Measurements from ENCODE around the gene GNAI1. TPM values are rescaled to one million over a fixed set of nuclear protein-coding genes. Genes with fewer than 3 reads are reported as not detected.

Gene GNAI1
- total RNA-seq, 1 donor from 2014 or later = 132 TPM

GRCh38 chr7:80182630-80183276, 48.1 kb downstream of the GNAI1 start:
- Mint-ChIP-seq H3K4me3 (ENCODE audit: unreplicated experiment) (no peak overlapping the region), H3K27me3 (ENCODE audit: unreplicated experiment) (peaks cover 7% of the 10 kb centered on the region), H3K36me3 (ENCODE audit: low read depth, unreplicated experiment) (peaks cover 10% of the 10 kb centered on the region), H3K4me1 (ENCODE audit: unreplicated experiment) (peaks cover 69% of the 10 kb centered on the region), H3K9me3 (ENCODE audit: unreplicated experiment) (no peaks in the 10 kb centered on the region), H3K27ac (ENCODE audit: unreplicated experiment) (no peak overlapping the region)
- no peak for TF ChIP-seq CTCF (IDR thresholded peaks at IDR 0.05; ENCODE audit: unreplicated experiment)
- no peak for DNase-seq (ENCODE audit: low spot score)

GRCh38 chr7:80183351-80183750, 48.7 kb downstream of the GNAI1 start:
- H3K27ac Mint-ChIP-seq (ENCODE audit: unreplicated experiment) = peak overlapping the region; percentile 10
- DNase-seq (ENCODE audit: low spot score) = no peak
- peaks cover 9% of the 10 kb centered on the region for H3K36me3 Mint-ChIP-seq (ENCODE audit: low read depth, unreplicated experiment)
- no peaks in the 10 kb centered on the region for H3K9me3 Mint-ChIP-seq (ENCODE audit: unreplicated experiment)
- H3K4me1 Mint-ChIP-seq (ENCODE audit: unreplicated experiment) = peaks cover 66% of the 10 kb centered on the region
- H3K4me3 Mint-ChIP-seq (ENCODE audit: unreplicated experiment) = no peak overlapping the region
- TF ChIP-seq CTCF (IDR thresholded peaks at IDR 0.05; ENCODE audit: unreplicated experiment) = no peak
- peaks cover 7% of the 10 kb centered on the region for H3K27me3 Mint-ChIP-seq (ENCODE audit: unreplicated experiment)

- peak overlapping the region; percentile 79 for H3K27ac Mint-ChIP-seq (ENCODE audit: unreplicated experiment)
- no peak for TF ChIP-seq CTCF (IDR thresholded peaks at IDR 0.05; ENCODE audit: unreplicated experiment)
- DNase-seq (ENCODE audit: low spot score) = no peak
- H3K36me3 Mint-ChIP-seq (ENCODE audit: low read depth, unreplicated experiment) = peaks cover 9% of the 10 kb centered on the region
- H3K4me1 Mint-ChIP-seq (ENCODE audit: unreplicated experiment) = peaks cover 69% of the 10 kb centered on the region
- no peaks in the 10 kb centered on the region for H3K9me3 Mint-ChIP-seq (ENCODE audit: unreplicated experiment)
- H3K27me3 Mint-ChIP-seq (ENCODE audit: unreplicated experiment) = peaks cover 7% of the 10 kb centered on the region
- peak overlapping the region; percentile 43 for H3K4me3 Mint-ChIP-seq (ENCODE audit: unreplicated experiment)
Measured at GRCh38 chr7:80183900-80184685, 49.5 kb downstream of the GNAI1 start.

DNA sequence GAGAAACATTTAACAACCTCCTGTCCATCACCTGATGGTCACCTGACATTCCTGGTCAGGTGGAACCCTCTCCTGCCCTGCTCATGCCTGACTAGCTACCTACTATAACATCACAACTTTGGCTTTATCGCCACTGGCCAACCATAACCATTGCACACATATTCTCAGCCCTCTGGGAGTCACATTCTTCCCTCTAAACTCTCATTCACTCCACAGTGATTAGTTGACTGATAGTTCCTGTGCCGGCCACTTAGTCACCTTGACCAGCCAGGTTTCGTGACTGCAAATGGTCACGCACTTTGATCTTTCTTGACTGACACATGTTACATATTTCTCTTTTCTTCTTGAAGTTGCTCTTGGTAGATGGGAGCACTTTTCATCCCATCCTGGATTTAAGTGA, 50.1 kb downstream of the GNAI1 start:
- Mint-ChIP-seq H3K9me3 (ENCODE audit: unreplicated experiment) (no peaks in the 10 kb centered on the region), H3K4me1 (ENCODE audit: unreplicated experiment) (peaks cover 67% of the 10 kb centered on the region), H3K27me3 (ENCODE audit: unreplicated experiment) (peaks cover 7% of the 10 kb centered on the region), H3K4me3 (ENCODE audit: unreplicated experiment) (no peak overlapping the region), H3K36me3 (ENCODE audit: low read depth, unreplicated experiment) (peaks cover 9% of the 10 kb centered on the region), H3K27ac (ENCODE audit: unreplicated experiment) (peak overlapping the region; percentile 44)
- TF ChIP-seq CTCF (IDR thresholded peaks at IDR 0.05; ENCODE audit: unreplicated experiment) = no peak
- DNase-seq (ENCODE audit: low spot score) = no peak

- Mint-ChIP-seq H3K27ac (ENCODE audit: unreplicated experiment) (peak overlapping the region; percentile 2), H3K4me1 (ENCODE audit: unreplicated experiment) (peaks cover 61% of the 10 kb centered on the region), H3K36me3 (ENCODE audit: low read depth, unreplicated experiment) (peaks cover 9% of the 10 kb centered on the region), H3K4me3 (ENCODE audit: unreplicated experiment) (no peak overlapping the region), H3K27me3 (ENCODE audit: unreplicated experiment) (peaks cover 7% of the 10 kb centered on the region), H3K9me3 (ENCODE audit: unreplicated experiment) (no peaks in the 10 kb centered on the region)
- no peak for TF ChIP-seq CTCF (IDR thresholded peaks at IDR 0.05; ENCODE audit: unreplicated experiment)
- DNase-seq (ENCODE audit: low spot score) = no peak
Measured at GRCh38 chr7:80185571-80185970, 50.9 kb downstream of the GNAI1 start.
